Fibroblast of skin of back (primary cell): ENCODE measurements around the gene TIMP2.
"Not testable (repeated sequence)": the region's sequence is repeated elsewhere in the genome, so short reads cannot be mapped to it uniquely, and the experiment has no call there.

Source experiments
- DNase-seq: peaks from one replicate; pipeline ENCODE4 v3.0.0-alpha.2; 2013

Gene TIMP2

GRCh38 chr17:78888941-78889518, 36.2 kb downstream of the TIMP2 start:
- DNase-seq = no peak

- DNase-seq = no peak
Measured at GRCh38 chr17:78886954-78887353, 38.2 kb downstream of the TIMP2 start.

- DNase-seq = no peak
Measured at GRCh38 chr17:78885956-78886355, 39.2 kb downstream of the TIMP2 start.

- DNase-seq = no peak
Measured at GRCh38 chr17:78884876-78885667, 40.1 kb downstream of the TIMP2 start.

GRCh38 chr17:78884148-78884825, 40.9 kb downstream of the TIMP2 start:
- DNase-seq = peak; percentile 33

- DNase-seq = peak; percentile 97
Measured at GRCh38 chr17:78883533-78884131, 41.6 kb downstream of the TIMP2 start.

GRCh38 chr17:78883089-78883532, 42.1 kb downstream of the TIMP2 start:
- DNase-seq = peak; percentile 96

- no peak for DNase-seq
Measured at GRCh38 chr17:78882540-78883088, 42.6 kb downstream of the TIMP2 start.

- DNase-seq = peak; percentile 93
Measured at GRCh38 chr17:78879635-78880186, 45.5 kb downstream of the TIMP2 start.

GRCh38 chr17:78878871-78879527, 46.2 kb downstream of the TIMP2 start:
- no peak for DNase-seq

- DNase-seq = no peak
Measured at GRCh38 chr17:78878261-78878660, 46.9 kb downstream of the TIMP2 start.

GRCh38 chr17:78876954-78877517, 48.2 kb downstream of the TIMP2 start:
- DNase-seq = not testable (repeated sequence)

GRCh38 chr17:78876094-78876597, 49.0 kb downstream of the TIMP2 start:
- no peak for DNase-seq

- peak; percentile 64 for DNase-seq
Measured at GRCh38 chr17:78875363-78876093, 49.7 kb downstream of the TIMP2 start.

- peak; percentile 20 for DNase-seq
Measured at GRCh38 chr17:78873519-78874340, 51.5 kb downstream of the TIMP2 start.

- DNase-seq = peak; percentile 11
Measured at GRCh38 chr17:78872486-78872885, 52.7 kb downstream of the TIMP2 start.

GRCh38 chr17:78870621-78871020, 54.6 kb downstream of the TIMP2 start:
- no peak for DNase-seq

- peak; percentile 82 for DNase-seq
Measured at GRCh38 chr17:78868391-78868790, 56.8 kb downstream of the TIMP2 start.

GRCh38 chr17:78867046-78867445, 58.1 kb downstream of the TIMP2 start:
- not testable (repeated sequence) for DNase-seq
